Esophagus squamous epithelium (tissue), 5 donors: ENCODE data around the gene CARD11. TPM values are rescaled to one million over a fixed set of nuclear protein-coding genes. Genes with fewer than 3 reads are reported as not detected.
A peak's percentile ranks its signal among the peaks of the same experiment; 100 is the strongest.

Source experiments
- DNase-seq: peaks from one replicate; lab custom pipeline; 2025; lab: John Stamatoyannopoulos, UW
- H3K27ac ChIP-seq, 4 donors: fragments of 200-600 bp; sonication (generic); one replicate each; pipeline ENCODE4 v1.5.1; 2016 to 2019; ENCODE audit warnings: mild to moderate bottlenecking in 1 of 4
- H3K27me3 ChIP-seq, 4 donors: fragments of 200-600 bp; sonication (generic); 1 replicate in 3 of 4; 2 replicates in 1 of 4; pipeline versions ENCODE4 v1.5.1 to v1.6.0; 2017 to 2021; ENCODE audit warnings: antibody characterized with exemption in 1 of 4
- H3K36me3 ChIP-seq, 3 donors: fragments of 200-600 bp; sonication (generic); one replicate each; pipeline ENCODE4 v1.5.1; 2016 to 2019
- H3K4me1 ChIP-seq, 3 donors: fragments of 200-600 bp; sonication (generic); one replicate each; pipeline ENCODE4 v1.5.1; 2017 to 2019
- H3K4me3 ChIP-seq, 4 donors: fragments of 200-600 bp; sonication (generic); 1 replicate in 3 of 4; 2 replicates in 1 of 4; pipeline ENCODE4 v1.5.1; 2016 to 2019; ENCODE audit warnings: mild to moderate bottlenecking in 2 of 4, moderate library complexity in 1 of 4
- H3K9me3 ChIP-seq, 3 donors: fragments of 200-600 bp; sonication (generic); one replicate each; pipeline ENCODE4 v1.5.1; 2016 to 2019
- POLR2A ChIP-seq, 4 donors: fragments of 450-650 bp; IDR thresholded peaks; one replicate each; pipeline ENCODE4 v1.6.1; 2017; ENCODE audit warnings: antibody characterized with exemption in 4 of 4, mild to moderate bottlenecking in 4 of 4, moderate library complexity in 3 of 4
- WGBS, 2 donors: methylation state at CpG; one replicate each; pipeline ENCODE4 v1.1.5; 2018; 5-methylcytosine and 5-hydroxymethylcytosine counted together
- intact Hi-C: fragments of 100-400 bp; cut with DNase I; formaldehyde crosslinking; loops from one replicate; pipeline ENCODE4 v1.15.0; 2022
- total RNA-seq, 4 donors: library from RNA; depleted of rRNA; stranded (reverse); fragments of >200 nt; gene quantifications; one replicate each; pipeline ENCODE4 v1.1.0, GENCODE V29; 2016
- TF ChIP-seq, protein P1 (sequence below), 6 experiments: fragments of 450-650 bp in 4 of 6; fragments of 200-600 bp in 2 of 6; sonication (generic) in 2 of 6; IDR thresholded peaks; one replicate each; pipeline ENCODE4 v1.5.1; 2016 to 2019; ENCODE audit warnings: antibody characterized with exemption in 6 of 6, mild to moderate bottlenecking in 4 of 6, moderate library complexity in 4 of 6
- donor health status: DM: yes; HTN: yes; CAD: no.

CARD11 gene
- total RNA-seq, 4 donors from 2014 or later = 0.92 to 2.6 (median 1.6) TPM

DNA sequence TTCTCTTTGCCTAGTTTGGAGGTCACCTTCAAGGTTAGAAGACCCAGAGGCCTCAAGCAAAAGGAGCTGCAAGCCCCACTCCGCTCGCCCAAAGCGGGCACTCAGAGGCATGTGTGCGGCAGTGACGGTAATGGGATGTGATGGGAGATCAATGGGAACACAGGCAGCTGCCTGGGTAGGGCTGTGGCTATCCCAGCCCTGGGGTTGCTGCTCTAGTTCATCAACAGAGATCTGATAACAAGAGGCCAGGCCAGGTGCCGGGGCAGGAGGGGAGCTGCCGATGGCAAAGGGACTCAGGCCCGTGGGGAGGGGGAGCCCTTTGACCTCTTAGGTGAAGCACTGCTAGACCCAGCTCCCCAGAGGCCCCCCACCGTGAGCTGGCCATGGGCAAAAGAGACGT lies 147.5 kb downstream of the CARD11 start:
- WGBS, 2 donors = 77 to 87% methylated on average over 5 to 10 of the region's 10 CpGs
- no peak overlapping the region for H3K4me3 ChIP-seq
- H3K4me1 ChIP-seq = no peaks in the 10 kb centered on the region
- peaks cover 0 to 55% (median 0%) of the 10 kb centered on the region in 4 donors for H3K27me3 ChIP-seq
- no peak for DNase-seq
- H3K36me3 ChIP-seq = no peaks in the 10 kb centered on the region
- TF ChIP-seq, protein P1, sequence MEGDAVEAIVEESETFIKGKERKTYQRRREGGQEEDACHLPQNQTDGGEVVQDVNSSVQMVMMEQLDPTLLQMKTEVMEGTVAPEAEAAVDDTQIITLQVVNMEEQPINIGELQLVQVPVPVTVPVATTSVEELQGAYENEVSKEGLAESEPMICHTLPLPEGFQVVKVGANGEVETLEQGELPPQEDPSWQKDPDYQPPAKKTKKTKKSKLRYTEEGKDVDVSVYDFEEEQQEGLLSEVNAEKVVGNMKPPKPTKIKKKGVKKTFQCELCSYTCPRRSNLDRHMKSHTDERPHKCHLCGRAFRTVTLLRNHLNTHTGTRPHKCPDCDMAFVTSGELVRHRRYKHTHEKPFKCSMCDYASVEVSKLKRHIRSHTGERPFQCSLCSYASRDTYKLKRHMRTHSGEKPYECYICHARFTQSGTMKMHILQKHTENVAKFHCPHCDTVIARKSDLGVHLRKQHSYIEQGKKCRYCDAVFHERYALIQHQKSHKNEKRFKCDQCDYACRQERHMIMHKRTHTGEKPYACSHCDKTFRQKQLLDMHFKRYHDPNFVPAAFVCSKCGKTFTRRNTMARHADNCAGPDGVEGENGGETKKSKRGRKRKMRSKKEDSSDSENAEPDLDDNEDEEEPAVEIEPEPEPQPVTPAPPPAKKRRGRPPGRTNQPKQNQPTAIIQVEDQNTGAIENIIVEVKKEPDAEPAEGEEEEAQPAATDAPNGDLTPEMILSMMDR (IDR thresholded peaks at IDR 0.05) = no peak
- no peak for TF ChIP-seq POLR2A (IDR thresholded peaks at IDR 0.05)
- intact Hi-C loops = no loop called here
- peaks cover 0 to 6% (median 0%) of the 10 kb centered on the region in 3 donors for H3K9me3 ChIP-seq
- no peak overlapping the region for H3K27ac ChIP-seq

DNA sequence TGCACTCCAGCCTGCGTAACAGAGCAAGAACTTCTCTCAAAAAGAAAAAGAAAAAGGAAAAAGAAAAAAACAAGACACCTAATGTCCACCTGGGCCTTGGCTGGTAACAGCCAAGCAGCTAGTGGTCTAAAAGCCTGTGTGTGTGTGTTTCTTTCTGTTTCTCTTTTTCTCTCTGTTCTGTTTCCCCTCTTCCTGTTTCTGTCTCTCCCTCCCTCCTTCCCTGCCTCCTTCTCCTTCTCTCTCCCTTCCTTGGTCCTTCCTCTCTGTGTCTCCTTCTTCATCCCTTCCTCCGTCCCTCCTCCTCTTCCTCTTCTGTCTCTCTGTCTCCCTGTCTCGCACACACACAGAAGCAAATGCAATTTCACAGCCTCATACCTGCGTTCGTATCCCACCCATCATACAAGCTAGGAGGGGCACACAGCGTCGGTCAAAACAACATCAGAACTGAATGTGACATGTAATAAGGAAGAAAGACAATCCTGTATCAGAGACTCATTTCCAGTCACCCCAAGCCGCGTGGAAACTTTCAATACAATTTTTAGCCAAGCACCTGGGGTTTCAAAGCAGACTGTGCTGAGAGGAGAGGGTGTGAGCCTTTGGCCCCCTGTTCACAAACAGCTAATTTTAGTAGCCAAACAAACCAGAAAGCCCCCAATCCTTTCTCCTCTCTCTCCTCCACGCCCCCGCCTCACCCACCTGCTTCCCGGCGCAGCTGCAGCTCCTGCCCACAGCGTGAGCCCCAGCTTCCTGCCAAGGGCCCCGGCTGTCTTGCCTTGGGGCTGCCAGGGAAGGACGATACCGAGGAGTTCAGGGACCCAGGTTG lies 149.3 kb downstream of the CARD11 start:
- H3K27me3 ChIP-seq = peaks cover 0 to 53% (median 0%) of the 10 kb centered on the region in 4 donors
- peak overlapping the region in 1 of 4 donors; percentile 8 for H3K4me3 ChIP-seq
- intact Hi-C loops = no loop called here
- WGBS, 2 donors = 54 to 67% methylated on average over 9 to 13 of the region's 17 CpGs
- peak overlapping the region in 1 of 4 donors; percentile 17 for H3K27ac ChIP-seq
- no peak for DNase-seq
- TF ChIP-seq, protein P1 (IDR thresholded peaks at IDR 0.05) = no peak
- H3K4me1 ChIP-seq = no peaks in the 10 kb centered on the region
- peaks cover 0 to 6% (median 0%) of the 10 kb centered on the region in 3 donors for H3K9me3 ChIP-seq
- no peaks in the 10 kb centered on the region for H3K36me3 ChIP-seq

DNA sequence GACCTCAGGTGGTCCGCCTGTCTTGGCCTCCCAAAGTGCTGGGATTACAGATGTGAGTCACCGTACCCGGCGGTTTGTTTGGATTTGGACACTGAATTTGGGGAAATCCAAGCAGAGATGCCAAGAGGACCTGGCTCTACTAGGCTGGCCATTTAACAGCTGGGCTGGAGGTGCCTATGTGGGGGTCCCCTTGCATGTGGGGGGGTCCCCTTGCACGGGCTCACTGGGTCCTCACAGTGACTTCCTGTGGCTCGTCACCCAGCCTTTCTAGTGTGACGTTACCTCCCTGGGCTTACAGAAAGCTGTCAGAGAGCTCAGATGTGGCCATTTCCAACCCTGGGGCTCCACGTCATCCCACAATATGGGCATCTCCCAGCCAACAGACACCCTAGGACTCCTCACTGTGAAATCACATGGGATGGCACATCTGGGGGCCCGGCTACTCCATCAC lies 150.2 kb downstream of the CARD11 start:
- peaks cover 0 to 4% (median 0%) of the 10 kb centered on the region in 3 donors for H3K9me3 ChIP-seq
- intact Hi-C loops = no loop called here
- H3K36me3 ChIP-seq = no peaks in the 10 kb centered on the region
- H3K4me3 ChIP-seq = no peak overlapping the region
- peaks cover 0 to 44% (median 0%) of the 10 kb centered on the region in 4 donors for H3K27me3 ChIP-seq
- no peak for TF ChIP-seq POLR2A (IDR thresholded peaks at IDR 0.05)
- TF ChIP-seq, protein P1 (IDR thresholded peaks at IDR 0.05) = no peak
- DNase-seq = no peak
- H3K4me1 ChIP-seq = no peaks in the 10 kb centered on the region
- WGBS, 2 donors = 0 to 37% methylated on average over 1 to 3 of the region's 9 CpGs
- no peak overlapping the region for H3K27ac ChIP-seq

DNA sequence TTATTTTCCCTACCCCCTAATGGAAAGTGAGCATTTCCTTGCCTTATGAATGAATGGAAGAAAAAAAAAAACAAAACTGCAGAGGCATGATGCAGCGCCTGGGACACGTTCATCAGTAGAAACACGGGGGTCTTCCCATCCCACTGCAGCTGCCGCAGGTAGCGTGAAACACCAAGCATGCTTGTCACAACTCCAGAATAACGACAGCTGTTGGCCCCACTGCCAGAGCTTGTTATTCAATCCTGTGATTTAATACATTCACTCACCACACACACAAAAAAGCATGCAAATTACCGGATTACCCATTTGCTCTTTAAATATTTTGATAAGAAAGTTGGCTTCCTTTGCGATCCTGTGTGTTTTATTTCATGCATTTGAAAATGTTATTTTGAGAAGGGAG lies 151.1 kb downstream of the CARD11 start:
- Histone ChIP-seq H3K9me3 (no peaks in the 10 kb centered on the region), H3K27ac (no peak overlapping the region), H3K27me3 (peaks cover 0 to 38% (median 0%) of the 10 kb centered on the region in 4 donors), H3K36me3 (no peaks in the 10 kb centered on the region), H3K4me1 (no peaks in the 10 kb centered on the region), H3K4me3 (no peak overlapping the region)
- WGBS, 2 donors = 34 to 53% methylated on average over 8 of the region's 8 CpGs
- intact Hi-C loops = no loop called here
- DNase-seq = no peak
- TF ChIP-seq POLR2A (IDR thresholded peaks at IDR 0.05) = no peak
- TF ChIP-seq, protein P1 (IDR thresholded peaks at IDR 0.05) = no peak

DNA sequence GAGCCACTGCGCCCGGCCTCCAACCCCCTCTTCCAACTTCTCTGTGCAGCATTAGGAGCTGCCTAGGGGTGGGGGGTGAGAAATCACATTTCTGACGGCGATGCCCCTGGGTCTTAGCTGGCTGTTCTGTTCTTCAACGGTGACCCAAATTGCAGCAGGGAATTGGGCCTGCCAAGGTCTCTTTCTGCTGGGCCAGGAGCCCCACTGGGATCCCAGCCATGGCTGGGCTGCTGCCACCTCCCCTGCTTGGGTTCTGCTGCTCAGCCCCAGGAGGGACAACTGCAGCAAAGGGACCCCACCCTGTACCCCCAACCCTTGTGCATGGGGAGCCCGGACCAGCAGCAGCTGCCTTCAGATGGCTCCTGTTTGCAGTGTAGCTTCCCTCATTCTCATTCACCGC lies 155.9 kb downstream of the CARD11 start:
- DNase-seq = no peak
- H3K4me3 ChIP-seq = no peak overlapping the region
- intact Hi-C loops = no loop called here
- H3K27ac ChIP-seq = no peak overlapping the region
- H3K27me3 ChIP-seq = peaks cover 0 to 15% (median 0%) of the 10 kb centered on the region in 4 donors
- H3K4me1 ChIP-seq = peaks cover 0 to 8% (median 0%) of the 10 kb centered on the region in 3 donors
- no peaks in the 10 kb centered on the region for H3K9me3 ChIP-seq
- WGBS, 2 donors = 40 to 50% methylated on average over 2 of the region's 7 CpGs
- TF ChIP-seq, protein P1 (IDR thresholded peaks at IDR 0.05) = no peak
- no peaks in the 10 kb centered on the region for H3K36me3 ChIP-seq
